HG03025 (cell line): Measurements from ENCODE around the gene PRUNE2.
"Not testable (repeated sequence)": the region's sequence is repeated elsewhere in the genome, so short reads cannot be mapped to it uniquely, and the experiment has no call there.

ENCODE experiments used
- ATAC-seq: cut with Tn5 transposase; IDR thresholded peaks from one replicate; pipeline ENCODE4 v1.9.1; 2021; ENCODE audit warnings: mild to moderate bottlenecking, moderate library complexity; ENCODE audit not compliant: unreplicated experiment, low FRiP score

PRUNE2 gene

GRCh38 chr9:76799473-76799872, 106.4 kb downstream of the PRUNE2 start:
- ATAC-seq = no peak

GRCh38 chr9:76798527-76798926, 107.4 kb downstream of the PRUNE2 start:
- ATAC-seq = no peak

GRCh38 chr9:76796296-76796695, 109.6 kb downstream of the PRUNE2 start:
- no peak for ATAC-seq

- ATAC-seq = no peak
These were observed 112.0 kb downstream of the PRUNE2 start for GRCh38 chr9:76793784-76794431.

- ATAC-seq = no peak
These were observed 116.1 kb downstream of the PRUNE2 start for GRCh38 chr9:76789840-76790239.

- ATAC-seq = no peak
These were observed 118.2 kb downstream of the PRUNE2 start for GRCh38 chr9:76787677-76788076.

GRCh38 chr9:76785501-76785900, 120.4 kb downstream of the PRUNE2 start:
- ATAC-seq = no peak

- ATAC-seq = no peak
These were observed 121.0 kb downstream of the PRUNE2 start for GRCh38 chr9:76784881-76785280.

GRCh38 chr9:76772686-76773445, 133.0 kb downstream of the PRUNE2 start:
- ATAC-seq = no peak

GRCh38 chr9:76766126-76766525, 139.8 kb downstream of the PRUNE2 start:
- no peak for ATAC-seq

GRCh38 chr9:76764138-76764537, 141.8 kb downstream of the PRUNE2 start, which contains the start of gene PCA3:
Gene PCA3, plus strand, starts transcription at chr9:76764438.
- ATAC-seq = no peak

- no peak for ATAC-seq
These were observed 144.5 kb downstream of the PRUNE2 start for GRCh38 chr9:76761448-76761847.

GRCh38 chr9:76759732-76760131, 146.2 kb downstream of the PRUNE2 start:
- no peak for ATAC-seq

- no peak for ATAC-seq
These were observed 147.4 kb downstream of the PRUNE2 start for GRCh38 chr9:76758476-76758875.

- ATAC-seq = no peak
These were observed 148.8 kb downstream of the PRUNE2 start for GRCh38 chr9:76756941-76757673.

- peak; percentile 22 for ATAC-seq
These were observed 149.7 kb downstream of the PRUNE2 start for GRCh38 chr9:76756268-76756640.

- ATAC-seq = no peak
These were observed 154.9 kb downstream of the PRUNE2 start for GRCh38 chr9:76751001-76751400.

GRCh38 chr9:76744336-76744735, 161.6 kb downstream of the PRUNE2 start:
- ATAC-seq = no peak

GRCh38 chr9:76743931-76744330, 162.0 kb downstream of the PRUNE2 start:
- ATAC-seq = no peak

- not testable (repeated sequence) for ATAC-seq
These were observed 163.0 kb downstream of the PRUNE2 start for GRCh38 chr9:76742890-76743289.

- ATAC-seq = no peak
These were observed 164.4 kb downstream of the PRUNE2 start for GRCh38 chr9:76741524-76741923.
